IPS-20b (cell line): Measurements from ENCODE around the gene PDCD2L.
"Not testable (repeated sequence)": the region's sequence is repeated elsewhere in the genome, so short reads cannot be mapped to it uniquely, and the experiment has no call there.

Experiments used
- H3K27ac ChIP-seq: one replicate; pipeline ENCODE4 v1.5.1; 2013; ENCODE audit warnings: low read length
- H3K27me3 ChIP-seq: 2 replicates; pipeline ENCODE4 v1.6.1; 2013; ENCODE audit warnings: mild to moderate bottlenecking, low read length, inconsistent platforms; ENCODE audit not compliant: insufficient read depth
- H3K36me3 ChIP-seq: 2 replicates; pipeline ENCODE4 v1.6.1; 2013; ENCODE audit warnings: low read depth, mild to moderate bottlenecking, inconsistent platforms, low read length, moderate library complexity; ENCODE audit not compliant: insufficient read depth
- H3K4me1 ChIP-seq: 2 replicates; pipeline ENCODE4 v1.6.1; 2013; ENCODE audit warnings: mild to moderate bottlenecking, control low read depth, inconsistent platforms, low read length, moderate library complexity; ENCODE audit not compliant: insufficient read depth
- H3K4me3 ChIP-seq: 2 replicates; pipeline ENCODE4 v1.5.1; 2013; ENCODE audit warnings: mild to moderate bottlenecking, low read length, inconsistent platforms
- H3K9ac ChIP-seq: 2 replicates; pipeline ENCODE4 v1.6.1; 2013; ENCODE audit warnings: low read depth, mild to moderate bottlenecking, inconsistent platforms, low read length, moderate library complexity
- H3K9me3 ChIP-seq: 2 replicates; pipeline ENCODE4 v1.6.1; 2013; ENCODE audit warnings: mild to moderate bottlenecking, low read depth, low read length, inconsistent platforms; ENCODE audit not compliant: insufficient read depth

The PDCD2L gene

DNA sequence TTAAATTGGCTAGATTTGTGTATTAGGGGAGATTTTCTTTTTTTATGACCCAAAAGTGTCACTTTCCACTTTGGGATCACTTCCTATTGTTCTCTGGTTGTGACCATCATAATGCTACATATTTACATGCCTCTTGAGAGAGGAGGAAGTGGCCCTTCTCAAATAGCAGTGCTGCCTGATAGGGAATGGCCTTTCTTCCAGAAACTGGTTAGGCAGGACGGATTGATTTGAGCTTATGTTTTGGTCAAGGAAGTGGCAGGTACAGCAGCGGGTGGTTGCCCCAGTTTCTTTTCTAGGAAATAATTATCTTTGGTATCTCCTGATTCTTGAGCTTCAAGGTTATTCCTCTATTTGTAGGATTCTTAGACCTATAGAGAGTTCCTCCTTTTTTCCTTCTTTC lies 55.4 kb downstream of the PDCD2L start:
- no peaks in the 10 kb centered on the region for H3K4me1 ChIP-seq
- H3K27me3 ChIP-seq: no peaks in the 10 kb centered on the region
- no peak overlapping the region for H3K27ac ChIP-seq
- no peak overlapping the region for H3K9ac ChIP-seq
- no peaks in the 10 kb centered on the region for H3K9me3 ChIP-seq
- H3K4me3 ChIP-seq: no peak overlapping the region
- peaks cover 89% of the 10 kb centered on the region for H3K36me3 ChIP-seq

GRCh38 chr19:34461375-34462100 lies 57.3 kb downstream of the PDCD2L start:
- Histone ChIP-seq H3K27ac (no peak overlapping the region), H3K9ac (no peak overlapping the region), H3K4me3 (no peak overlapping the region), H3K36me3 (peaks cover 96% of the 10 kb centered on the region), H3K27me3 (no peaks in the 10 kb centered on the region), H3K4me1 (no peaks in the 10 kb centered on the region), H3K9me3 (no peaks in the 10 kb centered on the region)

DNA sequence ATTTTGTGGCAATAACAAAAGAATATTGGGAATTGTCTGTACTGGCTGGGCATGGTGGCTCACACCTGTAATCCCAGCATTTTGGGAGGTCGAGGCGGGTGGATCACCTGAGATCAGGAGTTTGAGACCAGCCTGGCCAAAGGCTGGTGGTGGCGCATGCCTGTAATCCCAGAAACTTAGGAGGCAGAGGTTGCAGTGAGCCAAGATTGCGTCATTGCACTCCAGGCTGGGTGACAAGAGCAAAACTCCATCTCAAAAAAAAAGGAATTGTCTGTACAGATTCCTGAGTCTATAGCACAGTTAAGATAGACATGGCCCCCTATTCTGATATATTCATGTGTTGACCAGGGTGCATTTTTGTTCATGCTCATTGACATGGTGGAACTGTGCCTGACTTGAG lies 60.6 kb downstream of the PDCD2L start:
- H3K27me3 ChIP-seq, H3K9me3 ChIP-seq, H3K4me1 ChIP-seq, H3K27ac ChIP-seq, H3K9ac ChIP-seq, H3K4me3 ChIP-seq: not testable (repeated sequence)
- H3K36me3 ChIP-seq: peaks cover 100% of the 10 kb centered on the region

- no peak overlapping the region for H3K9ac ChIP-seq
- no peaks in the 10 kb centered on the region for H3K9me3 ChIP-seq
- H3K27ac ChIP-seq: no peak overlapping the region
- no peak overlapping the region for H3K4me3 ChIP-seq
- no peaks in the 10 kb centered on the region for H3K4me1 ChIP-seq
- peaks cover 100% of the 10 kb centered on the region for H3K36me3 ChIP-seq
- H3K27me3 ChIP-seq: no peaks in the 10 kb centered on the region
Measured at GRCh38 chr19:34468409-34468808, 64.2 kb downstream of the PDCD2L start.

- not testable (repeated sequence) for H3K27me3 ChIP-seq, H3K9me3 ChIP-seq, H3K4me3 ChIP-seq, H3K27ac ChIP-seq, H3K9ac ChIP-seq, H3K4me1 ChIP-seq
- peaks cover 95% of the 10 kb centered on the region for H3K36me3 ChIP-seq
Measured at GRCh38 chr19:34469026-34469425, 64.8 kb downstream of the PDCD2L start.

- Histone ChIP-seq H3K9ac (no peak overlapping the region), H3K4me3 (no peak overlapping the region), H3K36me3 (peaks cover 64% of the 10 kb centered on the region), H3K27ac (no peak overlapping the region), H3K27me3 (no peaks in the 10 kb centered on the region), H3K9me3 (no peaks in the 10 kb centered on the region), H3K4me1 (no peaks in the 10 kb centered on the region)
Measured at GRCh38 chr19:34471906-34472700, 67.9 kb downstream of the PDCD2L start.

DNA sequence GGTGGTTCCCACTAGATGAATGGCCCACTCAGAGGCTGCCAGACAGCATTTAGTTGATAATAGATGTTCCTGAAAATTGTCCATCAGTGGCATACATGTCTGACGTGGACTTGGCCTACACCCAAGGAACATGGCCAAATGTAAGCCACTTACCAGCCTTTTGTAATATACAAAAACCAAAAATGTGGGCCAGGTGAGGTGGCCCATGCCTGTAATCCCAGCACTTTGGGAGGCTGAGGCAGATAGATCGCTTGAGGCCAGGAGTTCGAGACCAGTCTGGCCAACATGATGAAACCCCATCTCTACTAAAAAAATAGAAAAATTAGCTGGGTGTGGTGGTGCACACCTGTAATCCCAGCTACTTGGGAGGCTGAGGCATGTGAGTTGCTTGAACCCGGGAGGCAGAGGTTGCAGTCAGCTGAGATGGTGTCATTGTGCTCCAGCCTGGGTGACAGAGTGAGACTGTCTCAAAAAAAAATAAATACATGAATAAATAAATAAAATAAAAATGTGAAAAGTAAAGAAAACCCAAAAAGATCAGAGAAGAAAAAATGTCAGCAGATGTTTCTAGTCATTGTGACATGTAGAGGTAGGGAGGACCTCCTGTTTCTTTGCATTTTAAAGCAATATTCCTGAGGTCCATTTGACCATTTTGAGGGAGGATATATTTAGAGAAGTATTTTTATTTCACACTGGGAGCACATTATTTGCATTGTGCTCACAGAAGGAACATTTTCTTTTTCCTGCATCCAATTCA lies 70.2 kb downstream of the PDCD2L start:
- H3K27ac ChIP-seq: no peak overlapping the region
- H3K9ac ChIP-seq: no peak overlapping the region
- H3K36me3 ChIP-seq: peaks cover 41% of the 10 kb centered on the region
- H3K27me3 ChIP-seq: no peaks in the 10 kb centered on the region
- H3K4me1 ChIP-seq: no peaks in the 10 kb centered on the region
- no peaks in the 10 kb centered on the region for H3K9me3 ChIP-seq
- H3K4me3 ChIP-seq: no peak overlapping the region

DNA sequence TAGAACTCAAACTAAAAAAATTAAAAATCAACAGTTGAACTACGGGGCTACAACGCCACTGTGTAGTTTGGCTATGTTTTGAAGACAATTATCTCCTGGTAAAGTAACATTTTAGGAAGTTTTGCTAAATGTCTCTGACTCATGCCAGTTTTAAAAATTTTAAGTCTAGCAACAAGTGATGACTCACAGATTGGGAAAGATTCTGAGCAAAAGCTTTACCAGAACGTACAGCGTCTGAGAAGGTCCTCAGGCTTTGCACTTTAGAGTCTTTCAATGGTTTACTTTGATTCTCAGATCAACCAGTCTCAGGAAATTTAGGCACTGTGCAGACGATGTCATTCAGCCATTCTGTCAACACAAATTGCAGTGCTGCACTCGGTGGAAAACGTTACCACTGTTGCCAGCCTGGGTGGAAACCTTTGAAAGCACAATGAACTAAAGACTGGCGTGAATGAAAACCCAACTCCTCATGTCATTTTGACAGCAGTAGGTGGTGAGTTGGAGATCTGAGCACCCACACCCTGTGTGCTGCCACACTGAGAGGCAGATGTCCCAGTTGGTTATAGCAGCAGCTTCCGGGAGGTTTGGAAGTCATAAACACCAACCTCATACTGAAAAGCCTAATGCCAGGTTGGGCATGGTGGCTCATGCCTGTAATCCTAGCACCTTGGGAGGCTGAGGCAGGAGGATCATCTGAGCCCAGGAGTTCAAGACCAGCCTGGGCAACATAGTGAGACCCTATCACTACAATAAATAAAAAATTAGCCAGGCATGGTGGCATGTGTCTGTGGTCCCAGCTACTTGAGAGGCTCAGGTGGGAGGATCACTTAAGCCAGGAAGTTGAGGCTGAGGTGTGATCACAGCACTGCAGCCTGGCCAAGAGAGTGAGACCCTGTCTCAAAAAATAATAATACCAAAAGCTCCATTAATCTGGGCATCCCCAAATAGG lies 71.1 kb downstream of the PDCD2L start:
- no peak overlapping the region for H3K27ac ChIP-seq

More for the DNA sequence above, 71.1 kb downstream of the PDCD2L start:
- H3K4me1 ChIP-seq: no peaks in the 10 kb centered on the region
- no peak overlapping the region for H3K9ac ChIP-seq
- H3K36me3 ChIP-seq: peaks cover 33% of the 10 kb centered on the region
- peaks cover 6% of the 10 kb centered on the region; the same call in 1 of the 2 replicates for H3K27me3 ChIP-seq
- H3K9me3 ChIP-seq: no peaks in the 10 kb centered on the region
- no peak overlapping the region for H3K4me3 ChIP-seq
